GM19035 (cell line): ENCODE measurements around the gene SLC6A1.

Experiments
- ATAC-seq: cut with Tn5 transposase; IDR thresholded peaks from one replicate; pipeline ENCODE4 v1.9.1; 2021; ENCODE audit not compliant: unreplicated experiment

SLC6A1 gene

DNA sequence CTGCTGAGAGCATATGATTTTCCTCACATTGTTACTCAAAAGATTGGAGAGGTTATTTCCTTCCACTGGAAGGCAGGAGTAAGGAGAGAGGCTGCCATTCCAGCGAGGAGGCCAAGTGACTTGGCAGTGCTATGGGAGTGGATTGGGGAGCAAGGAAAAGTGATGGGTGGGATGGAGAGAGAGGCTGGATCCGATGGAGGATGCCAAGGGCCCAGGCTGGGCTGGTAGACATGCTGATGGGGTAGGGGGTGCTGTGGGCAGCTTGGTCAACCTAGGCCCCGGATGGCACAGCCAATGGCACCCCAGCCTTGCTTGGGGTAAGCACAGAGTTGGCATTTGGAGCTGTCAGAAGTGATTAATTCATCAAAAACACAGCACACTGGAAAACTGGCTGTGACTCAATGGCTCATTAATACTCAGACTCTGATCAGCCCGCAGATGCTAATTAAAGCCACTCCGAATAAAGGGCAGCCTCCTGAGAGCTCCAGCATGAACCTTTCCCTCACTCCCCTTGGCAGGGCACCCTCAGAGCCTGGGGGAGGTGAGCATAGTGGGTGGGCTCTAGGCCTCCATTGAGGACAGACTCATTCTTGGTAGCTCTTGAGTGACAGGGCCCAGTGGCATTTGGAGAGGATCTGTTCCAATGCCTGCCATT, 22.1 kb upstream of the SLC6A1 start:
- no peak for ATAC-seq

DNA sequence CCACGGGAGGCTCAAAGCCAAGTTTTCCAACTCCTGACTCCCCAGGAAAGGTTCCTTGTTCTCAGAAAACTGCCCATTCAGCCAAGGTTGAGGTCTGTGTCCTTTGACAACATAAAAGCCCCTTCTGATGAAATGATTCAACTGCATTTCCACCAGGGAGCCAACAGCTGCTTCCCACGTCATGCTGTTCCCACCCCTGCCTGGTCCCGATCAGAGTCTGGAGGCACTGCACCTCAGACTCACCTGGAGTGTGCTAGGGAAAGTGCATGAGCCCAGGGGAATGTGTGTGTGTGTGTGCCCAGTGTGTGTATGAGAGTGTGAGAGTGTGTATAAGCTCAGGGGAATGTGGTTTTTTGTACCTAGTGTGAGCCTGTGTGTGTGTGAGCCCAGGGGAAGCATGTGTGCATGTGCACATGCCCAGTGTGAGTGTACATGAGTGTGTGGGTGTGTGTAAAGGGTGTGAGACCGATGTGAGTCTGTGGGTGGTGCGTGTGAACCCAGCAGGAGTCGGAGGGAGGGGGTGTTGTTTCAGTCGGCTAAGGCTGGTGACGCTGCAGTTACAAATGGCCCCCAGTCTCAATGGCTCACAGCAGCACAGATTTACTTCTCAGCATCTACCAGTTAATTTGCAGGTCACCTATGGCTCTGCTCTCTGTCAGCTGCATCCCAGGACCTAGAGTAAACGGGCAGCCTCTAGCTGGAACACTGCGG, 20.3 kb upstream of the SLC6A1 start:
- no peak for ATAC-seq

DNA sequence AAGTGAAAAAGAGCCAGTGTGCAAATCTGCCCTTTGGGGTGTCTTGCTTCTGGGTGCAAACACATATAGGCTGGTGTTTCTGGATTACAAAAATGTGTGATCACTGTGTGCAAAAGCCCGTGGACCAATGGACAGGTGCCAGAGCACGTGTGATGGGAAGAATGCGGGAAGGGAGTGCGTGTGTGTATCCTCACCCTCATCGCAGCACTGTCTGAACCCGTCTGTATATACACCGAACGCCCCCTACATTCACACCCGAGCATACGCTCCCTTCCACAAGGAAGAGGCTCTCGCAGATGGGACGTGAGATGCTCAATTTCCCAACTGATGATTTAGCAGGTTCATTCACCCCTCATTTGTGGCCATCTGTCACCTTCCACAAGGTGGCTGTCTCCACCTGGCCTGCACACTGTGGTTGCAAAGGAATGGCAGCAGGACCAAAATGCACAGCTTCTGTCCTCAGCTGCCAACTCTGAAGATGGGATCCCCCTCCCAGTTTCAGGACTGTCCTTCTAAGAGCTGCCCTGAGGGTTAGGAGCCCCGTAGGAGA, 19.4 kb upstream of the SLC6A1 start:
- ATAC-seq = no peak

DNA sequence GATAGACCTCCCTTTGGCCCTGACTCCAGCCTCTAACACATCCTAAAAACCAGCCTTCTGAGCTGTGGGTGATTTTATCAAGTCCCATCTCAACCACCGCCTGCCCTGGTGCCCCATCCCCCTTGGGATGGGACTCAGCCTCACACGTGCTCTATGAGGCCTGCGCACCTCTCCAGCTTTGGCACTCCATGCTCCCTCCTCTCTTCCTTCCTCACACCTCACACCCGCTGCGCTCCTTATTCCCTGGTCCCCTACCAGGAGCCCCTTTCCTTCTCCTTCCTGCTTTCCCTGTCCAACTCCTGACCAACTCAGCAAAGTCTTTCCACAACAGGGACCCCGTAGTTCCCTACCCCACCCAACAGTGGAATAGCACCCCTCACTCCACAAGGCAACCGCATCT, 18.4 kb upstream of the SLC6A1 start:
- no peak for ATAC-seq

DNA sequence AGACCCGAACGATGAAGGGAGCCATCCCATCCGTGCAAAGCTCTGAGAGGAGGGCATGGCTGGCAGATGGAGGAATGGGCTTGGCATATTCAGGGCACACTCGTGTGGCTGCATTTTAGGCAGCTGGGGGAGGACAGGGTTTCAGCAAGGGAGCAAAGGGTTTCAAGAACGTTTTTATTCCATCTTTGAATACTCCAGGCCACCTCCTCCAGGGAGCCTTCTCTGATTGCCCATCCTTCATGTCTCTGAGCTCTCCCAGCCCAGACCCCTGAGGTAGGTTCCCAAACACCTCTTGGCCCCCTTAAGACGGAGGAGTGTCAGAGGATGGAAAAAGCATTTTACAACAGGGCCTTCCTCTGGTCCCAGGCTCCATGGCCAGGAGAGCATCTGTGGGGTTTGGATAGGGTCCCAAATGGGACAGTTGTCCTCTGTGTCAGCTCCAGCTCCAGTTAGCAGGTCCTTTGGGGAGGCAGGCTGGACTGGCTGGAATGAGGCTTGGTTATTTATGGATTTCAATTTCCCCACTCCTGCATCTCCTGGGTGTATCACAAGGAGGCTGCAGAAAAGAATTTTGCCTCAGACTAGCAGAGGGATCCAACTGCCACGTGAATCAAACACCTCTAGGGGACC, 17.7 kb upstream of the SLC6A1 start:
- no peak for ATAC-seq

DNA sequence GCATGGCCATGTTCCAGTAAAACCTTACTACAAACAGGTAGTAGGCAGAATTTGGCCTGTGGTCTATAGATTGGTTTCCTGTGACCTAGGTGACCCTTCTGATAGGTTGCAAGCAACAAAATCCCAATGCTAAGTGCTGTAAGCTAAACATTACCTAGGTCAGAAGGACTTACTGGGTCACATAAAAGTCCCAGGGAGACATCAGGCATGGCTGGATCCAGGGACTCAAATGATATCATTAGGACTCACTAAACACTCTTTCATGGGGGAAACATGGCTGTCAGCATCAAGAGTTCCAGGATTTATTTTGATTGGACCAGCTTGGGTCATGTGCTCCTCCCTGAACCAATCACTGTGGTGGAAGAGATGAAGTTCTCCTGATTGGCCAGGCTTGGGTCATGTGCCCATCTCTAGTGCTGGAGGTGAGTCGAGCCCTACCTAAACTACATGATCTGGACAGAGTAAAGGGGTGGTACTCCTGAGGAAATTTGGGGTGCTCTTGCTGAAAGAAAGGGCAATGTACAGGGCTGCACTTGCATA, 16.8 kb upstream of the SLC6A1 start:
- ATAC-seq = no peak

DNA sequence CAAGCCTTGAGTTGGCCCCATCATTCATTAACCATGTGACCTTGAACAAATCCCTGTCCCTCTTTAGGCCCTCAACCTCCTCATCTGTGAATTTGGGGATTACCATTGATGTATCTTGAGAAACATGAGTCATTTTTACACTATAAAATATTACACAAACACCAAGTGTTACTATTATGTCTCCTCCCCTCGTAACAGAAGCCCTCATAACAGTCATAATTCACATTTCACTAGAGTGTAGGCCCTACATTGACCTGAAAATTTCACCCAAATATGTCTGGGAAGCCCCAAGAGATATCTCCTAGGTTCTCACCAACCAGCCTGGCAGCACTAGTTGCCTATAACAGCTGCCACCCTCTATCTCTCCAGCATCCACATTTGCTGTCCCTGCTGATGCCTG, 15.8 kb upstream of the SLC6A1 start:
- ATAC-seq = no peak

DNA sequence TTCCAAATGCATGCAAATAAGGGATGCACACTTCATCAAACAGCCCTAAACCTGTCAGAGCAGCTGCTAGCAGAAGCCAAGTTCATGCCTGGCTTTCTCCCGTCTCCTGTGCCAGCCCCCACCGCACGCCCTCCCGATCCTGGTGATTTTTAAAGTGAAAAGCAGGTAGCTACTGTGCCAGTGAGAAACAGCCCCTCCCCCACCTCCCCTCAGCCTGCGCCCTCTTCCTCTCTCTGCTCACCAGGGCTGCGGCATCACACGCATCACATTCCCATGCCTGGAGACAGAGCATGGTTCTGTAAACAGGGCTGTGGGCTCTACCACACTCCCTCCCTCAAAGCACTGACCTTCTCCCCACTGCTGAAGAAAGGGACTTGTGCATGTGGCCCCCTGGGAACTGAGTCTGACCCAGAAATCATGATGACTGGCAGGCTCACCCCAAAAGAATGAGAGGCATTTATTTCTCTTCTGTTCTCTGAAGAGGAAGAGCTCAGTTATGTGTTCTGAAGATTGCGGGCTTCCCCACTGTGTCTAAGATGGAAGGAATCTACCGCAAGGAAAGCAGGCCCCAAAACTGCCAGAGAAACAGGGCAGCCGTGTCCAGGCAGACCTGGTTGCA, 14.5 kb upstream of the SLC6A1 start:
- no peak for ATAC-seq

DNA sequence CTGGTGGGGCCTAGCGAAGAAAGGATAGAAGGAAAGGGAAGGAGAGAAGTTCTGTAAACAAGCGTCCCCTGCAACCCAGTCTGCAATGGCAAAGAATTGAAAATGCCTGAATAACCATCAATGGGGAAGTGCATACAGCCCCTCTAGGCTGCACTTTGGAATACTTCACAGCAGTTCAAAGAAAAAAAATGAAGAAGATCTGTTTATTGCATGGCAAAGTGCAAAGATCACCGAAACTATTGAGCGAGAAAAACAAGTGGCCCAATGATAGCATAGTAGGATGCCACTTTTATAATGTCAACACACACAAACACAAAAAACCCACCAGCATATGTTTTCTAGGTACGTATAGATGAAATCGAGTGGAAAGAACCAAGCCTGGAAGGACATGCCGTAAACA, 13.6 kb upstream of the SLC6A1 start:
- ATAC-seq = no peak

DNA sequence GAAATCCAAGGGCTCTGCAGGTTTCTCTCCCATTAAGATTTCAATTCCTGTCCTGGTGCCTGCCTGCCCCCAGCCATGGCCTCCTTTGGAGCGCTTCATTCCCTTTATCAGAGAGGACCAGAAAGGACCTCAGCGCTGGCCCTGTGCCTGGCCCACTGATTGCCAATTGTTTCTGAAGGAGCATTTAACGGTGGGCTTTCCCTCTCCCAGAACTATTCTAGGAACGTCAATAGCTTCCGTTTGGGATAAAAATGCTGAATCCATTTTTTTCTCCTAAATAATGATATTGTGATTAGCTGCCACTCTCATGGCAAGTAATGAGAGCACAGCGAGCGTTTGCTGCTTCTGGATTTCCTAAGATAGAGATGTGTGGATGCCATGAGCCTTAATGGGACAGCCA, 12.2 kb upstream of the SLC6A1 start:
- ATAC-seq = no peak

DNA sequence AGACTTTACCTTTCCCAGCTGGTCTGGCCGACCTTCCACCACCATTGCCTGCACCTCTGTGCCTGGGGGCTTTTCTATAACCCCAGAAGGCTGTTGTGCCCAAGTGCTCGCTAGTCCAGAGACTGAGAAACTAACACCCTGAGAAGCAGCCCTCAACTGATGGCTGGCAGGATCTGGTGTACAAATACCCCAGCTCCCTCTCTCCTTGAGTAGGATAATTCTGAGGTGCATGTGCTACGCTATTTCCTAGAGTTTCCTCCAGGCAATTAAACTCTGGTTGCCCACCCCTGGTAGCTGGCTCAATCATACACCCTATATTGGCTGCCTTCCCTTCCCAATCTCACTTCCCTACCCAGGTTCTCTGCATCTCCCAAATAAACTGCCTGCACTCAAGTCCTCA, 11.5 kb upstream of the SLC6A1 start:
- no peak for ATAC-seq

DNA sequence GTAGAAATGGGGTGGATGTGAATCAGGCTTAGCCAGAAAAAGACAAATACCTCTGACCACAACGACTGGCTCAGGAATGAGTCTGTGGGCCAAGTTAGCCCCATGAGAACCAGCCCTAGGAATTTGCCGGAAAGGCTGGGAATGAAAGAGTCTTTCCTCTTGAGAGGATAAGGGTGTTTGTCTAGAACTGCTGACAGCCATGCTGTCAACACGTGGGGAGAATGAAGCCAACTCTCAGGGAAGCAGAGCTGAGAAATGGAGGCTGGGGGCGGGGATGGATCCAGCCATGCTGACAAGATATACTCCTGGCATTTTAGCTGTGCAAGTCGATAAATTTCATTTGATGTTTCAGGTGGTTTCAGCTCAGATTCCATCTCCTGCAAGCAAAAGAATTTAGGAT, 10.6 kb upstream of the SLC6A1 start:
- no peak for ATAC-seq

DNA sequence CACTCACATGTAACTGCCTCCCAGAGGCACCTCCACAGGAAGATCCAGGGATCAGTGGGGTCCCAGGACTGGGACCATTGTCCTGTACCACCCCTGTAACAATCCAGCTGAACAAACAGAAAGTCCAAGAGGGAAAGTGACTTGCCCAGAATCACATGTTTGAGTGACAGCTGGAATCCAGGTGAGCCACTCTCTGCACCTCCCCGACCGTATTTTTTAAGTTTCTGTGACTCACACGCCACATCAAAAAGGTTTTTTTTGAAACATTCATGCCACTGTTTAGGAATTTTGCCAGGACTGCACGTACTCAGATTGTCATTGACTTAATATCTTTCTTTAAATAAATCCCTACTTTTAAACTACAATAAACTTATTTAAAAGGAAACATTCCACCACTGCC, 9.8 kb upstream of the SLC6A1 start:
- no peak for ATAC-seq

DNA sequence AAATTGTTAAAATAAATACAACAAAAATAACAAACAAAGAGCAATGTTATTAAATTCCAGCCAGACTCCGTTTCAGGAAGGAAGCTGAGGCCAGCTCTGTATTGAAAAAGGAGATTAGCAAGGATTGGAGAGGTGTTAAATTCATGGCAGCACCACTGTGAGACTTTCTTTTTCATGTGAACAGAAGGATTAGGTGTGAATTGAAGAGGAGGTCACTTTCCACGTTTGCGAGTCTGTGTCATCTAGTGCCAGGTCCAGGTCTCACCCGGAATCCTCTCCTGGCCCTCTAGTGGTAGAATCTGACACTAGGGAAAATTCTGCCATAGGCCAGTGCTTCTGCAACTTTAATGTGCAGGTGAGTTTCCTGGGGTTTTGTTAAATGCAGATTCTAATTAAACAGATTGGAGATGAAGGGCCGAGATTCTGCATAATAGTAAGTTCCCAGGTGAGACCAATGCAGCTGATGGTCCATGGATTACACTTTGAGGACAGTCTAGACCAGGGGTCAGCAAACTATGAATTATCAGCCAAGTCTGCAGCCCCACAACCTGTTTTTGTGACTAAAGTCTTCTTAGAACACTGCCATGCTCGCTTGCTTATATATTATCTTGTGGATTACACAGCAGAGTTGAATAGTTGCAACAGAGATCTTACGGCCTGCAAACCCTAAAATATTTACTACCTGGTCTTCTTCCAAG, 9.2 kb upstream of the SLC6A1 start:
- no peak for ATAC-seq

DNA sequence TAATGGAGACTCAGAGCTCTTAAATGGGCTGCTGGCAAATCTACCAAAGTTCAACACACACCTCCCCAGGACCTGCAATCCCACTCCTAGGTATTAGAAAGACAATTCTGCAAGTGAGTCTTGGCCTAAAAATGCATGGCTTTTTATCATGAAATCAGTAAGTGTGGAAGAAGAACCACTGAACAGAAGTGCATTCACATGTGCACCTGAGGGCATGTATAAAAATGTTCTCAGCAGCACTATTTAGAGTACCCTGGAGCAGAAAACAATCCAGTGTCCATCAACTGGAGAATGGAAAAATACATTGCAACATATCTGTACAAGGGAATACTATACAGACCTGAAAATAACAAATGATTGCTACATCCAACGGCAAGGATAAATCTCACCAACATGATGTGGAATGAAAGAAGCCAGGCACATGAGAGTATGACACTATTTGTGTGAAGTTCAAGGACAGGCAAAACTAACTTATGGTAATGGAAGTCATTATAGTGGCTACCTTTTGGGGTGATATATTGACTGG, 8.1 kb upstream of the SLC6A1 start:
- no peak for ATAC-seq

DNA sequence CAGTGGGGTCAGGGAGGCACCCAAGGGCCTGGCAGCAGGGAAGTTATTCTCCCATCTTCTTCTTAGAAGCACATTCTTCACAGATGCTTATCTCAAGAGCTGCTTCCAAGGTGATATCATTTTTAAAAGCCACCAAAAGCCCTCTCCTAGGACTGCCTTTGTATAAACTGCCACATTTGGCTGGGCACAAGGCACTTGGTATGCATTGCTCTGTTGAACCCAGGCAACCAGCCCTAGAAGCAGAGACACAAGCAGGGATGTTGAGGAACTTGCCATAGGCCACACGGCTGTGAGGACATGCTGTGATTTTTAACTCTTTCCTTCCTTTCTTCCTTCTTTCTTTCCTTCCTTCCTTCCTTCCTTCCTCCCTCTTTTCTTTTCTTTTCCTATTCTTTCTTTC, 7.4 kb upstream of the SLC6A1 start:
- ATAC-seq = no peak

DNA sequence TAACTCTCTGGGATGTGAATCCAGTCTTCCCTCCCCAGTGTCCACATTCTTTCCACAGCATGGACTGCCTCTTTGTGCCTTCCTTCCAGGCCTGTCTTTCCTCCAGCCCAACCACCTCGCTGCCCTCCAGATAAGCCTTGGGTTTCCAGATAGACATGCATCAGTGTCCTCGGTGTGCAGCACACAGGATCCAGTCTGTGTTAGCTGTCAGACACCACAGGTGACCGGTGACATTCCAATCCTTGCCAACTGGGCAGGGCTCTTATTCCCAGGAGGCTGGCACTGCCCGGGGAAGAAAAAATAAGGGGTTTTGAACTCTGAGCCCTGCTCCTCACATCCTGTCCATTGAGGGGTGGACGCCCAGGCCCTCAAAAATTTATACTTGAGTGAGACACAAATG, 6.0 kb upstream of the SLC6A1 start:
- no peak for ATAC-seq

DNA sequence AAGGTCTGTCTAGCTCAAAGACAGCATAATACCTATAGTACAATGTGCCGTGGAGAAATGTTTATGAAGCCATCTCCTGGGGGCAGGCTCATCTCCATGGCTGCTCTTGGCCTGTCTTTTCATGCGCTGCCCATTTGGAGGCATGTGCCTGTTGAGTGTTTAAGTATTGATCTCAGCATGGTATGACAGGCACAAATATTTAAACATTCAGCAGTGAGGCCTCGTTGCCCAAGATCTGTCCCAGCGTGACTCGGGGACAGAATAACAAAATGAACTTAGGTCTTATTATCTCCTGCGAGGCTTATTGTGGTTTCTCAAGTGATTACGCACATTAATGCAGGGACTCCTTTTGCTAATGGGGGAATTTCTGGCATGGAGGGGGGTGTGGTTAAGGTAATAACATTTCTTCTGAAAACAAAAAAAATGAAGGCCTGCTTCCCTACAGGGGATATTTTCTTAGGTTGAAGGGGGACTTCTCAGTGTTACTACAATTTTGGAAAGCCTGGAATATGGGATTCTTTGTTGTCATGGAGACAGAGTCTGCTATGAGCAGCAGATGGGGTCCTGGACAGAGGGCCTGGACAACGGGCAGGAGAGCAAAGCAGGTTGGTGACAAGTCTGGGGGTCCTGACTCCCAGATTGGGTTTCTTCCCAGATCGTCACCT, 4.4 kb upstream of the SLC6A1 start:
- no peak for ATAC-seq

DNA sequence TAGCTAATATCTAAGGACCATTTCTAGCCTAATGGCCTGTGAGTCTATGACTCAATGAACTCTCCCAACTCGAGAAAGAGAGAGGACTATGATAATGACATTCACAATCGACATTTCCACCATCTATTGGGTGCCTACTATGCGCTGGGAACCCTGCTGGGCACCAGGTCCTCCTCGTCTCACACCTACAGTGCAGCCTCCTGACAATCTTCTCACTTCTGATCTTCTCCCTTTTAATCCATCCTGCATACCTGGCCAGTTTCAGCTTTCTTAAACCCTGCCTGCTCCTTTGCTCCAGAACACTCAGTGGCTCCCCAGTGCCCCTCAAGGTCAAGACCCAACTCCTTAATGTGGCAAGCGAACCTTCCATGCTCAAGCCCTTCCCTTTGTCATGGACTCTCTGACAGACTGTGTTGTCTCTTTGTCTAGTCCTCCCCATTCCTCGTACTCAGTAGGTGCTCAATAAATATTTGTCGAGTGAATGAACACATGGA, 3.5 kb upstream of the SLC6A1 start:
- no peak for ATAC-seq
